A549 treated with CpdA at 1 μM for 4 hours (cell line): ENCODE measurements around the gene ADAMTS9. TPM values are rescaled to one million over a fixed set of nuclear protein-coding genes. Genes with fewer than 3 reads are reported as not detected.

Experiments
- total RNA-seq: library from RNA; stranded (reverse); fragments of 200-300 nt; extraction: Qiagen RNA extraction; gene quantifications from 5 replicates; pipeline ENCODE4 v1.2.3, GENCODE V29; 2022; ENCODE audit warnings: low read depth

ADAMTS9 gene, protein sequence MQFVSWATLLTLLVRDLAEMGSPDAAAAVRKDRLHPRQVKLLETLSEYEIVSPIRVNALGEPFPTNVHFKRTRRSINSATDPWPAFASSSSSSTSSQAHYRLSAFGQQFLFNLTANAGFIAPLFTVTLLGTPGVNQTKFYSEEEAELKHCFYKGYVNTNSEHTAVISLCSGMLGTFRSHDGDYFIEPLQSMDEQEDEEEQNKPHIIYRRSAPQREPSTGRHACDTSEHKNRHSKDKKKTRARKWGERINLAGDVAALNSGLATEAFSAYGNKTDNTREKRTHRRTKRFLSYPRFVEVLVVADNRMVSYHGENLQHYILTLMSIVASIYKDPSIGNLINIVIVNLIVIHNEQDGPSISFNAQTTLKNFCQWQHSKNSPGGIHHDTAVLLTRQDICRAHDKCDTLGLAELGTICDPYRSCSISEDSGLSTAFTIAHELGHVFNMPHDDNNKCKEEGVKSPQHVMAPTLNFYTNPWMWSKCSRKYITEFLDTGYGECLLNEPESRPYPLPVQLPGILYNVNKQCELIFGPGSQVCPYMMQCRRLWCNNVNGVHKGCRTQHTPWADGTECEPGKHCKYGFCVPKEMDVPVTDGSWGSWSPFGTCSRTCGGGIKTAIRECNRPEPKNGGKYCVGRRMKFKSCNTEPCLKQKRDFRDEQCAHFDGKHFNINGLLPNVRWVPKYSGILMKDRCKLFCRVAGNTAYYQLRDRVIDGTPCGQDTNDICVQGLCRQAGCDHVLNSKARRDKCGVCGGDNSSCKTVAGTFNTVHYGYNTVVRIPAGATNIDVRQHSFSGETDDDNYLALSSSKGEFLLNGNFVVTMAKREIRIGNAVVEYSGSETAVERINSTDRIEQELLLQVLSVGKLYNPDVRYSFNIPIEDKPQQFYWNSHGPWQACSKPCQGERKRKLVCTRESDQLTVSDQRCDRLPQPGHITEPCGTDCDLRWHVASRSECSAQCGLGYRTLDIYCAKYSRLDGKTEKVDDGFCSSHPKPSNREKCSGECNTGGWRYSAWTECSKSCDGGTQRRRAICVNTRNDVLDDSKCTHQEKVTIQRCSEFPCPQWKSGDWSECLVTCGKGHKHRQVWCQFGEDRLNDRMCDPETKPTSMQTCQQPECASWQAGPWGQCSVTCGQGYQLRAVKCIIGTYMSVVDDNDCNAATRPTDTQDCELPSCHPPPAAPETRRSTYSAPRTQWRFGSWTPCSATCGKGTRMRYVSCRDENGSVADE (N-terminal part only)
- 0.49 to 0.90 TPM (median 0.70 TPM) in 5 replicates for total RNA-seq

DNA sequence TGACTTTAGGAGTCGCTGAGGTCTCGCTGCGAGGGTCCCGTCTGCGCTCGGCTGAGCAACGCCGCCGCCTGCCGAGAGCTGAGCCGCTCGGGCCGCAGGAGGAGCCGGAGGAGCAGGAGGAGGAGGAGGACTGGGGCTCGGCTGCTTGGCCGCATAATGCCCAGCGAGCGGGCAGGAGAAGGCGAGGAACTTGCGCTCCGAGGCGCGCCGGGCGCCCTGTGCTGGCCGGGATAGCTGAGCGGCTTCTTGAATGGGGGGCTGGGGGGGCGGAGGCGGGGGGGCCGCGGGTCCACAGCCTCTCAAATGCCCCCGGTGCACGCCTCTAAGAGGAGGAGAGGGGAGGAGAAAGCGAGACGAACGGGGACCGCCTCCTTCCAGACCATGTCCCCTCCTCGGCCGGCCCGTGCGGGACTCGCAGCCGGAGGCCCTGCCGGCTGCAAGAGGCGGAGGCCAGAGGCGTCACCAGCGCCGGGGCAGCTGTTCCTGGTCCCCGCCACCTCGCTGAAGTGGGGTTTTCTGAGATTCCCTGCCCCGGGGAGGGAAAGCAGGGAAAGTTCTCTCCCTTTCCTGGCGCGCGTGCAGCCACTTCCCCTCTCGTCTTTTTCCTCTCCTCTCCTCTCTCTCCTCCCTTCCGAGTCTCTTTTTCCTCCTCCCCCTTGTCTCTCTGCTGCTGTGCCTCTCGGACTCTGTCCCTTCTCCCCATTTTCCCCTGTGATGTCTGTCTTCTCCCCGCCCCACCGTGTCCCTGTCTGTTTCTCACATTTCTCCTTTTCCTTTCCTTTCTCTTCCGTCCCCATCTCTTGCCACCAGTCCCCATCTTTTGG is at the start of gene ADAMTS9:
Gene ADAMTS9, minus strand, starts transcription at position 220 of the 824 bp plus-strand sequence. CDS start 343 bp downstream, outside the sequence.

